Endothelial cell of umbilical vein (primary cell): ENCODE measurements around the gene ANKMY2. TPM values are rescaled to one million over a fixed set of nuclear protein-coding genes. Genes with fewer than 3 reads are reported as not detected.

Experiments
- BruUV-seq: library from RNA; stranded (reverse); fragments of 400-500 nt; replicated peaks from 2 replicates; lab custom pipeline; 2021; lab: Mats Ljungman, UMichigan
- CTCF ChIA-PET: fragments of 300-600, 350-600 bp; sonication (Branson Sonifier 250); formaldehyde crosslinking; loops from one replicate; lab custom pipeline; 2021; ENCODE audit warnings: antibody characterized with exemption, inconsistent platforms; lab: Charles Lee
- POLR2A ChIA-PET: fragments of 300-600, 350-600 bp; sonication (Branson Sonifier 250); formaldehyde crosslinking; loops from one replicate; lab custom pipeline; 2021; ENCODE audit warnings: antibody characterized with exemption, inconsistent platforms; lab: Charles Lee
- DNase-seq: peaks from one replicate; pipeline ENCODE4 v3.0.0-alpha.2; 2011; ENCODE audit warnings: low read depth, low spot score
- FAIRE-seq: peaks from 2 replicates; lab custom pipeline; 2011; peaks lifted over from hg19 to GRCh38; lab: Jason Lieb, UNC
- H2AFZ ChIP-seq: 2 replicates; pipeline ENCODE4 v1.6.0; 2012; ENCODE audit warnings: low read depth, low read length, control low read depth, inconsistent platforms
- H3K27ac ChIP-seq: 2 replicates; pipeline ENCODE4 v1.5.1; 2011; ENCODE audit warnings: low read depth, mild to moderate bottlenecking, control low read depth, low read length, moderate library complexity; ENCODE audit not compliant: insufficient read depth
- H3K27me3 ChIP-seq, 2 experiments: 2 replicates each; pipeline versions ENCODE4 v1.6.0 to v1.6.1; 2011; ENCODE audit warnings: low read length in 2 of 2, mixed read lengths in 1 of 2; ENCODE audit not compliant: control insufficient read depth in 2 of 2, insufficient read depth in 2 of 2
- H3K36me3 ChIP-seq, 2 experiments: 2 replicates in 1 of 2; 3 replicates in 1 of 2; pipeline ENCODE4 v1.5.1; 2011; ENCODE audit warnings: low read length in 2 of 2, mild to moderate bottlenecking in 1 of 2, moderate library complexity in 1 of 2; ENCODE audit not compliant: control insufficient read depth in 2 of 2, insufficient read depth in 2 of 2; ENCODE audit errors: extremely low read depth in 1 of 2
- H3K4me1 ChIP-seq: 3 replicates; pipeline ENCODE4 v1.5.1; 2011; ENCODE audit warnings: mild to moderate bottlenecking, low read length; ENCODE audit not compliant: control insufficient read depth, insufficient read depth; ENCODE audit errors: extremely low read depth
- H3K4me2 ChIP-seq: 2 replicates; pipeline ENCODE4 v1.6.1; 2011; ENCODE audit warnings: low read length, control low read depth, mixed read lengths; ENCODE audit not compliant: insufficient read depth
- H3K4me3 ChIP-seq, 3 experiments: fragments of 200-600 bp in 1 of 3; sonication (generic), shearing (Covaris generic) in 1 of 3; replicated peaks in 1 of 3; 2 replicates each; pipeline ENCODE4 v1.5.1; 2011 to 2016; ENCODE audit warnings: control low read depth in 3 of 3, low read length in 3 of 3, mild to moderate bottlenecking in 2 of 3, inconsistent platforms in 1 of 3, low read depth in 1 of 3, moderate library complexity in 1 of 3; ENCODE audit not compliant: insufficient read depth in 1 of 3
- H3K79me2 ChIP-seq: 2 replicates; pipeline ENCODE4 v1.6.0; 2012; ENCODE audit warnings: low read length, inconsistent platforms; ENCODE audit not compliant: control insufficient read depth, insufficient read depth
- H3K9ac ChIP-seq: replicated peaks from 2 replicates; pipeline ENCODE3; 2011; ENCODE audit warnings: low read length, control low read depth; ENCODE audit not compliant: insufficient read depth; ENCODE audit errors: extremely low read depth
- H3K9me1 ChIP-seq: replicated peaks from 3 replicates; pipeline ENCODE4 v1.6.0; 2011; ENCODE audit warnings: mild to moderate bottlenecking, low read length; ENCODE audit not compliant: control insufficient read depth, insufficient read depth; ENCODE audit errors: extremely low read depth
- H3K9me3 ChIP-seq: replicated peaks from 2 replicates; pipeline ENCODE4 v1.5.1; 2012; ENCODE audit warnings: low read length, inconsistent platforms; ENCODE audit not compliant: control insufficient read depth, insufficient read depth
- H4K20me1 ChIP-seq: replicated peaks from 2 replicates; pipeline ENCODE3; 2011; ENCODE audit warnings: mild to moderate bottlenecking, low read length; ENCODE audit not compliant: control insufficient read depth, insufficient read depth; ENCODE audit errors: extremely low read depth
- CTCF ChIP-seq, 2 donors: IDR thresholded peaks; 1 replicate in 1 of 2; 2 replicates in 1 of 2; pipeline ENCODE4 v1.5.1; 2011; ENCODE audit warnings: low read length in 2 of 2, mild to moderate bottlenecking in 2 of 2, moderate library complexity in 2 of 2, control low read depth in 1 of 2, inconsistent platforms in 1 of 2, low read depth in 1 of 2; ENCODE audit not compliant: insufficient read depth in 1 of 2; ENCODE audit errors: extremely low read depth in 1 of 2
- EZH2 ChIP-seq: IDR thresholded peaks from 2 replicates; pipeline ENCODE4 v1.6.1; 2012; ENCODE audit warnings: borderline replicate concordance, low read depth, mild to moderate bottlenecking, moderate library complexity, low read length, inconsistent platforms; ENCODE audit not compliant: severe bottlenecking
- FOS ChIP-seq: IDR thresholded peaks from 2 replicates; pipeline ENCODE4 v1.6.1; 2011; ENCODE audit warnings: mild to moderate bottlenecking, low read length, moderate library complexity, borderline replicate concordance; ENCODE audit not compliant: insufficient read depth
- GATA2 ChIP-seq: IDR thresholded peaks from 2 replicates; pipeline ENCODE4 v1.7.0; 2011; ENCODE audit warnings: low read depth, mild to moderate bottlenecking, moderate library complexity, mixed read lengths, low read length; ENCODE audit not compliant: insufficient read length, insufficient read depth
- JUN ChIP-seq: IDR thresholded peaks from 2 replicates; pipeline ENCODE4 v1.6.1; 2011; ENCODE audit warnings: borderline replicate concordance, low read depth; ENCODE audit not compliant: insufficient read length, insufficient read depth
- MYC ChIP-seq: IDR thresholded peaks from one replicate; pipeline ENCODE4 v1.6.1; 2011; ENCODE audit warnings: mild to moderate bottlenecking, low read depth, low read length
- POLR2A ChIP-seq: IDR thresholded peaks from 2 replicates; pipeline ENCODE4 v1.6.1; 2012; ENCODE audit warnings: low read depth, mild to moderate bottlenecking, control low read depth, low read length
- POLR2AphosphoS5 ChIP-seq: IDR thresholded peaks from 2 replicates; pipeline ENCODE4 v1.6.1; 2012; ENCODE audit warnings: low read depth, mild to moderate bottlenecking, control low read depth, low read length, moderate library complexity; ENCODE audit not compliant: insufficient read depth
- dilution Hi-C: fragments of 300-500 bp; cut with MboI; formaldehyde crosslinking; loops from one replicate; pipeline ENCODE4 v1.15.0; 2019; ENCODE audit warnings: low sequenced_read_pairs; ENCODE audit not compliant: extremely low pct_ligation_motif_present
- intact Hi-C: fragments of 100-400 bp; cut with micrococcal nuclease; formaldehyde crosslinking; loops from one replicate; pipeline ENCODE4 v1.10.0; 2022
- polyA plus RNA-seq, 4 experiments: library from polyadenylated mRNA; depleted of rRNA in 3 of 4; stranded (reverse) in 3 of 4; unstranded in 1 of 4; fragments of >200 nt; gene quantifications; 2 replicates each; pipeline versions ENCODE4 v1.2.1 to v1.2.3, GENCODE V29; 2011 to 2012; ENCODE audit warnings: missing spikeins in 1 of 4
- total RNA-seq: library from RNA; stranded (reverse); gene quantifications from 2 replicates; pipeline ENCODE4 v1.2.3, GENCODE V29; 2021
- TF ChIP-seq, protein P1 (sequence below): IDR thresholded peaks from 2 replicates; pipeline ENCODE4 v1.6.1; 2011; ENCODE audit not compliant: insufficient read depth, insufficient read length

Gene ANKMY2
- total and polyA plus RNA-seq, 2 donors (not counting 3 experiments of a cell fraction or from before 2014, with no cell fraction given) = 7.7 to 11.6 TPM

GRCh38 chr7:16558761-16559302, 86.7 kb downstream of the ANKMY2 start:
- Histone ChIP-seq H3K9me3 (no peaks in the 10 kb centered on the region), H3K27me3 (no peaks in the 10 kb centered on the region), H3K4me3 (no peak overlapping the region), H3K9ac (no peak overlapping the region), H3K4me1 (peaks cover 13% of the 10 kb centered on the region), H3K9me1 (no peaks in the 10 kb centered on the region), H3K27ac (no peak overlapping the region), H2AFZ (no peak overlapping the region), H3K36me3 (no peaks in the 10 kb centered on the region), H3K79me2 (no peaks in the 10 kb centered on the region), H4K20me1 (no peaks in the 10 kb centered on the region), H3K4me2 (no peak overlapping the region)
- FAIRE-seq = no peak
- TF ChIP-seq EZH2 (no peak), JUN (no peak), CTCF (IDR thresholded peaks at IDR 0.05; ENCODE audit: extremely low read depth in 1 of 2, insufficient read depth in 1 of 2, low read depth in 1 of 2, low read length in 2 of 2) (no peak), GATA2 (no peak), POLR2A (no peak), POLR2AphosphoS5 (no peak), MYC (no peak), FOS (no peak)
- TF ChIP-seq, protein P1, sequence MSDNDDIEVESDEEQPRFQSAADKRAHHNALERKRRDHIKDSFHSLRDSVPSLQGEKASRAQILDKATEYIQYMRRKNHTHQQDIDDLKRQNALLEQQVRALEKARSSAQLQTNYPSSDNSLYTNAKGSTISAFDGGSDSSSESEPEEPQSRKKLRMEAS = no peak
- DNase-seq = no peak
- CTCF ChIA-PET = interaction anchor here (1.5 kb wide), 2 partner anchors 9 to 461 kb away, joined by 4 to 5 read pairs; no protein-coding TSS in a partner anchor
- dilution Hi-C loops (no loop called here), intact Hi-C loops (no loop called here)
- no TSS peak for BruUV-seq
- POLR2A ChIA-PET = no interaction called here
